Measurements from ENCODE around the gene SALL3.

The SALL3 gene

DNA sequence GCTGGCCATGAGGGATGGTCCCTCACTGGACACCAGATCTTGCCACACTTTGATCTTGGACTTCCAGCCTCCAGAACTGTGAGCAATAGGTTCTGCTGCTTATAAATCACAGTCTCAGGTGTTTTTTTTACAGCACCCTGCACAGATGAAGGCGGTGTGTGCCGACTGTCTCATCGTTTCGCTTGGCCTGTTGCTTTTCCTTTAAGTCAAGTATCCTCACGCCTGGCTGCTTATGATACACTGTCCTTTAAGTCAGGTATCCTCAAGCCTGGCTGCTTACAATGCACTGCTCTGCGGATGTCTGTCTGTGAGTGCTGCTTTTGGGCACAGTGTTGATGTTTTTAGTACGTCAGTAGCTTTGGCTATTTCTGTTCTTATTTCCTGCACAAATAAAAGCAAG lies 40.3 kb downstream of the SALL3 start:
- ChIA-PET POLR2A (no interaction called here), CTCF (no interaction called here)
- no peaks in the 10 kb centered on the region for H3K4me1 ChIP-seq (ENCODE audit: control insufficient read depth, insufficient read depth, low read length)
- H3K4me3 ChIP-seq (ENCODE audit: low read depth, low read length) = no peak overlapping the region
- H3K9me3 ChIP-seq (ENCODE audit: control insufficient read depth, insufficient read depth, low read depth, low read length) = no peaks in the 10 kb centered on the region
- no peak overlapping the region for H3K27ac ChIP-seq (ENCODE audit: extremely low read depth, low read depth, low read length)
- TF ChIP-seq, protein P1, sequence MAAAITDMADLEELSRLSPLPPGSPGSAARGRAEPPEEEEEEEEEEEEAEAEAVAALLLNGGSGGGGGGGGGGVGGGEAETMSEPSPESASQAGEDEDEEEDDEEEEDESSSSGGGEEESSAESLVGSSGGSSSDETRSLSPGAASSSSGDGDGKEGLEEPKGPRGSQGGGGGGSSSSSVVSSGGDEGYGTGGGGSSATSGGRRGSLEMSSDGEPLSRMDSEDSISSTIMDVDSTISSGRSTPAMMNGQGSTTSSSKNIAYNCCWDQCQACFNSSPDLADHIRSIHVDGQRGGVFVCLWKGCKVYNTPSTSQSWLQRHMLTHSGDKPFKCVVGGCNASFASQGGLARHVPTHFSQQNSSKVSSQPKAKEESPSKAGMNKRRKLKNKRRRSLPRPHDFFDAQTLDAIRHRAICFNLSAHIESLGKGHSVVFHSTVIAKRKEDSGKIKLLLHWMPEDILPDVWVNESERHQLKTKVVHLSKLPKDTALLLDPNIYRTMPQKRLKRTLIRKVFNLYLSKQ (tag by site-specific recombination; IDR thresholded peaks at IDR 0.05; ENCODE audit: borderline replicate concordance) = no peak
- TF ChIP-seq ZBTB48 (tag by site-specific recombination; IDR thresholded peaks at IDR 0.05) (no peak), GLIS1 (tag by site-specific recombination; IDR thresholded peaks at IDR 0.05) (no peak), ZNF514 (tag by site-specific recombination; IDR thresholded peaks at IDR 0.05) (no peak), ZNF138 (tag by site-specific recombination; IDR thresholded peaks at IDR 0.05; ENCODE audit: borderline replicate concordance) (no peak), ZNF623 (tag by site-specific recombination; IDR thresholded peaks at IDR 0.05) (no peak), ZNF707 (tag by site-specific recombination; IDR thresholded peaks at IDR 0.05) (no peak), HOXA7 (CRISPR knock-in tag; IDR thresholded peaks at IDR 0.05; ENCODE audit: borderline replicate concordance) (no peak), SCRT2 (tag by site-specific recombination; IDR thresholded peaks at IDR 0.05) (no peak), ZFP41 (tag by site-specific recombination; IDR thresholded peaks at IDR 0.05; ENCODE audit: borderline replicate concordance) (no peak)
- TF ChIP-seq, protein P2, sequence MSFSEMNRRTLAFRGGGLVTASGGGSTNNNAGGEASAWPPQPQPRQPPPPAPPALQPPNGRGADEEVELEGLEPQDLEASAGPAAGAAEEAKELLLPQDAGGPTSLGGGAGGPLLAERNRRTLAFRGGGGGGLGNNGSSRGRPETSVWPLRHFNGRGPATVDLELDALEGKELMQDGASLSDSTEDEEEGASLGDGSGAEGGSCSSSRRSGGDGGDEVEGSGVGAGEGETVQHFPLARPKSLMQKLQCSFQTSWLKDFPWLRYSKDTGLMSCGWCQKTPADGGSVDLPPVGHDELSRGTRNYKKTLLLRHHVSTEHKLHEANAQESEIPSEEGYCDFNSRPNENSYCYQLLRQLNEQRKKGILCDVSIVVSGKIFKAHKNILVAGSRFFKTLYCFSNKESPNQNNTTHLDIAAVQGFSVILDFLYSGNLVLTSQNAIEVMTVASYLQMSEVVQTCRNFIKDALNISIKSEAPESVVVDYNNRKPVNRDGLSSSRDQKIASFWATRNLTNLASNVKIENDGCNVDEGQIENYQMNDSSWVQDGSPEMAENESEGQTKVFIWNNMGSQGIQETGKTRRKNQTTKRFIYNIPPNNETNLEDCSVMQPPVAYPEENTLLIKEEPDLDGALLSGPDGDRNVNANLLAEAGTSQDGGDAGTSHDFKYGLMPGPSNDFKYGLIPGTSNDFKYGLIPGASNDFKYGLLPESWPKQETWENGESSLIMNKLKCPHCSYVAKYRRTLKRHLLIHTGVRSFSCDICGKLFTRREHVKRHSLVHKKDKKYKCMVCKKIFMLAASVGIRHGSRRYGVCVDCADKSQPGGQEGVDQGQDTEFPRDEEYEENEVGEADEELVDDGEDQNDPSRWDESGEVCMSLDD (tag by site-specific recombination; IDR thresholded peaks at IDR 0.05) = no peak
- TF ChIP-seq, protein P3, sequence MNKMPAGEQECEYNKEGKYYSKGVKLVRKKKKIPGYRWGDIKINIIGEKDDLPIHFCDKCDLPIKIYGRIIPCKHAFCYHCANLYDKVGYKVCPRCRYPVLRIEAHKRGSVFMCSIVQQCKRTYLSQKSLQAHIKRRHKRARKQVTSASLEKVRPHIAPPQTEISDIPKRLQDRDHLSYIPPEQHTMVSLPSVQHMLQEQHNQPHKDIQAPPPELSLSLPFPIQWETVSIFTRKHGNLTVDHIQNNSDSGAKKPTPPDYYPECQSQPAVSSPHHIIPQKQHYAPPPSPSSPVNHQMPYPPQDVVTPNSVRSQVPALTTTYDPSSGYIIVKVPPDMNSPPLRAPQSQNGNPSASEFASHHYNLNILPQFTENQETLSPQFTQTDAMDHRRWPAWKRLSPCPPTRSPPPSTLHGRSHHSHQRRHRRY (tag by site-specific recombination; IDR thresholded peaks at IDR 0.05) = no peak
- TF ChIP-seq, protein P4, sequence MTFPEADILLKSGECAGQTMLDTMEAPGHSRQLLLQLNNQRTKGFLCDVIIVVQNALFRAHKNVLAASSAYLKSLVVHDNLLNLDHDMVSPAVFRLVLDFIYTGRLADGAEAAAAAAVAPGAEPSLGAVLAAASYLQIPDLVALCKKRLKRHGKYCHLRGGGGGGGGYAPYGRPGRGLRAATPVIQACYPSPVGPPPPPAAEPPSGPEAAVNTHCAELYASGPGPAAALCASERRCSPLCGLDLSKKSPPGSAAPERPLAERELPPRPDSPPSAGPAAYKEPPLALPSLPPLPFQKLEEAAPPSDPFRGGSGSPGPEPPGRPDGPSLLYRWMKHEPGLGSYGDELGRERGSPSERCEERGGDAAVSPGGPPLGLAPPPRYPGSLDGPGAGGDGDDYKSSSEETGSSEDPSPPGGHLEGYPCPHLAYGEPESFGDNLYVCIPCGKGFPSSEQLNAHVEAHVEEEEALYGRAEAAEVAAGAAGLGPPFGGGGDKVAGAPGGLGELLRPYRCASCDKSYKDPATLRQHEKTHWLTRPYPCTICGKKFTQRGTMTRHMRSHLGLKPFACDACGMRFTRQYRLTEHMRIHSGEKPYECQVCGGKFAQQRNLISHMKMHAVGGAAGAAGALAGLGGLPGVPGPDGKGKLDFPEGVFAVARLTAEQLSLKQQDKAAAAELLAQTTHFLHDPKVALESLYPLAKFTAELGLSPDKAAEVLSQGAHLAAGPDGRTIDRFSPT (tag by site-specific recombination; IDR thresholded peaks at IDR 0.05) = no peak
- H3K36me3 ChIP-seq (ENCODE audit: control insufficient read depth in 2 of 2, insufficient read depth in 1 of 2, low read length in 2 of 2) = no peaks in the 10 kb centered on the region

DNA sequence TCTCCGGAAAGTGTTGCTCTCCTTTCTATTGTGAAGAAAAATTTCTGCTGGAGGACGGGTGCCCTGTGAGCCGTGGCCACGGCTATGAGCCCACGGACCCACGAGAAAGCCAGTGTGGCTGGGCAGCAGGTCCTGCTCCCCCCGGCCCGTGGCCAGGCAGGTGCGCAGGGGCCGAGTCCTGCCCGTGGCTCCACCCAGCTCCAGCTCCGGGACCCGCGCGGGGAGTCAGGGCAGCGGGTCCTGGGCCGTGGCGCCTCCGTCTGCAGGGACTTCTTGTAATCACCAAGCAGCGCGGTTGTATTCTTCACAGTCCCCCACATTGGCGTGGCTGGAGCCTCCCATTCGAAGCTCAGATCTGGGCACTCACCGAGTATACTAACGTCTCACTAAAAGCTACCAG lies 43.0 kb downstream of the SALL3 start:
- Histone ChIP-seq H3K4me1 (ENCODE audit: control insufficient read depth, insufficient read depth, low read length) (no peaks in the 10 kb centered on the region), H3K27ac (ENCODE audit: extremely low read depth, low read depth, low read length) (no peak overlapping the region), H3K9me3 (ENCODE audit: control insufficient read depth, insufficient read depth, low read depth, low read length) (no peaks in the 10 kb centered on the region; the same call in 1 of the 2 replicates), H3K36me3 (ENCODE audit: control insufficient read depth in 2 of 2, insufficient read depth in 1 of 2, low read length in 2 of 2) (no peaks in the 10 kb centered on the region), H3K4me3 (ENCODE audit: low read depth, low read length) (no peak overlapping the region)
- no peak for TF ChIP-seq ZNF324 (tag by site-specific recombination; IDR thresholded peaks at IDR 0.05)
- CTCF ChIA-PET = no interaction called here
- POLR2A ChIA-PET = no interaction called here

DNA sequence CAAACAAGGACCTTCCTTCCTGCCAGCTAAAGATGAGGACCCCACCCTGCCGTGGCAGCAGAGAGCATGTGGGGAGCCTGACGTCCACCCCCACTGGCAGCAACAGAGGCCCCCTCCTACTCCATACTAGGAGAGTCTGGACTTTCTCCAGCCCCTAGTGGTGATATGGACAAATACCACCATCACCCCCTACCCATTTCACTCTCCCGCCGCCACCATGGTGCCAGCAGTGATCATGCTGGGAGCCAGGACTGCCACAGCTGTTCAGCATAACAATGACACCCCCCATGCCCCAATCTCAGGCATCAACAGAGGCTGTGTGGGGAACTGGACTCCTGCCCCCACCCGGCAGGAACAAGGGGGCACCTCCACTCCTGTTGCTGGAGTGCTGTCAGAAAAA lies 46.9 kb downstream of the SALL3 start:
- H3K27ac ChIP-seq (ENCODE audit: extremely low read depth, low read depth, low read length) = no peak overlapping the region
- no peaks in the 10 kb centered on the region for H3K4me1 ChIP-seq (ENCODE audit: control insufficient read depth, insufficient read depth, low read length)
- CTCF ChIA-PET = interaction anchor here (0.7 kb wide), 2 partner anchors 173 to 1087 kb away, joined by 3 read pairs; no protein-coding TSS in a partner anchor
- POLR2A ChIA-PET = no interaction called here
- H3K9me3 ChIP-seq (ENCODE audit: control insufficient read depth, insufficient read depth, low read depth, low read length) = no peaks in the 10 kb centered on the region; the same call in 1 of the 2 replicates
- TF ChIP-seq, protein P5, sequence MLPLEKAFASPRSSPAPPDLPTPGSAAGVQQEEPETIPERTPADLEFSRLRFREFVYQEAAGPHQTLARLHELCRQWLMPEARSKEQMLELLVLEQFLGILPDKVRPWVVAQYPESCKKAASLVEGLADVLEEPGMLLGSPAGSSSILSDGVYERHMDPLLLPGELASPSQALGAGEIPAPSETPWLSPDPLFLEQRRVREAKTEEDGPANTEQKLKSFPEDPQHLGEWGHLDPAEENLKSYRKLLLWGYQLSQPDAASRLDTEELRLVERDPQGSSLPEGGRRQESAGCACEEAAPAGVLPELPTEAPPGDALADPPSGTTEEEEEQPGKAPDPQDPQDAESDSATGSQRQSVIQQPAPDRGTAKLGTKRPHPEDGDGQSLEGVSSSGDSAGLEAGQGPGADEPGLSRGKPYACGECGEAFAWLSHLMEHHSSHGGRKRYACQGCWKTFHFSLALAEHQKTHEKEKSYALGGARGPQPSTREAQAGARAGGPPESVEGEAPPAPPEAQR (tag by site-specific recombination; IDR thresholded peaks at IDR 0.05) = no peak
- no peaks in the 10 kb centered on the region for H3K36me3 ChIP-seq (ENCODE audit: control insufficient read depth in 2 of 2, insufficient read depth in 1 of 2, low read length in 2 of 2)
- no peak overlapping the region for H3K4me3 ChIP-seq (ENCODE audit: low read depth, low read length)
